ENCODE measurements around the gene PKIG.

DNA sequence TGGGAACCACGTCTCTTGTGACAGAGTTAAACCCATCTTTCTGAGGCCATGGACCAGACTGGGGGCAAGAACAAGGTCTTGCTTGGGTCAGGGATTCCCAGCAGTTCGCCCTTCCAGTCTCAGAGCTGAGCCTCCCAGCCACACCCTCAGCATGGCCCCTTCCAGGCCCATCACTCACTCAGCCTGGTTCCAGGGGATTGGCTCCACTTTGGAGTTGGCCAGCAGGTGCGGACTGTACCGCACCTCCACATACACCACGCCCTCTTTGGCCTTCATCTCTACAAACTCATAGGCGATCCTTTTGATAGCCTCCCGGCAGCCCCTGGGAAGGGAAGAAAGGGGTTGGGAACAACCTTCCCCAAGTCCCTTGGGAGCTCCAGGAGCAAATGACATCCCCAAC lies 43.9 kb downstream of the PKIG start:
- TF ChIP-seq, protein P1, sequence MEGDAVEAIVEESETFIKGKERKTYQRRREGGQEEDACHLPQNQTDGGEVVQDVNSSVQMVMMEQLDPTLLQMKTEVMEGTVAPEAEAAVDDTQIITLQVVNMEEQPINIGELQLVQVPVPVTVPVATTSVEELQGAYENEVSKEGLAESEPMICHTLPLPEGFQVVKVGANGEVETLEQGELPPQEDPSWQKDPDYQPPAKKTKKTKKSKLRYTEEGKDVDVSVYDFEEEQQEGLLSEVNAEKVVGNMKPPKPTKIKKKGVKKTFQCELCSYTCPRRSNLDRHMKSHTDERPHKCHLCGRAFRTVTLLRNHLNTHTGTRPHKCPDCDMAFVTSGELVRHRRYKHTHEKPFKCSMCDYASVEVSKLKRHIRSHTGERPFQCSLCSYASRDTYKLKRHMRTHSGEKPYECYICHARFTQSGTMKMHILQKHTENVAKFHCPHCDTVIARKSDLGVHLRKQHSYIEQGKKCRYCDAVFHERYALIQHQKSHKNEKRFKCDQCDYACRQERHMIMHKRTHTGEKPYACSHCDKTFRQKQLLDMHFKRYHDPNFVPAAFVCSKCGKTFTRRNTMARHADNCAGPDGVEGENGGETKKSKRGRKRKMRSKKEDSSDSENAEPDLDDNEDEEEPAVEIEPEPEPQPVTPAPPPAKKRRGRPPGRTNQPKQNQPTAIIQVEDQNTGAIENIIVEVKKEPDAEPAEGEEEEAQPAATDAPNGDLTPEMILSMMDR (IDR thresholded peaks at IDR 0.05 in 2 of 3, conservative IDR thresholded peaks at IDR 0.05 in 1 of 3; ENCODE audit: borderline replicate concordance in 1 of 3, insufficient read depth in 1 of 3, low read depth in 2 of 3, low read length in 2 of 3): no peak
- TF ChIP-seq, protein P2, sequence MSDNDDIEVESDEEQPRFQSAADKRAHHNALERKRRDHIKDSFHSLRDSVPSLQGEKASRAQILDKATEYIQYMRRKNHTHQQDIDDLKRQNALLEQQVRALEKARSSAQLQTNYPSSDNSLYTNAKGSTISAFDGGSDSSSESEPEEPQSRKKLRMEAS (IDR thresholded peaks at IDR 0.05): no peak
- TF ChIP-seq EZH2 (IDR thresholded peaks at IDR 0.05) (no peak), TCF7L2 (IDR thresholded peaks at IDR 0.05; ENCODE audit: borderline replicate concordance, extremely low read depth, insufficient read depth, insufficient read length) (no peak), EZH2phosphoT487 (IDR thresholded peaks at IDR 0.05; ENCODE audit: borderline replicate concordance) (no peak)
